Activated T-cell treated with anti-CD3 and anti-CD28 coated beads for 24 hours (primary cell): ENCODE data around the gene PDE9A.
"Not testable (repeated sequence)": the region's sequence is repeated elsewhere in the genome, so short reads cannot be mapped to it uniquely, and the experiment has no call there.

Source experiments
- DNase-seq: peaks from one replicate; pipeline ENCODE4 v3.0.0-alpha.2; 2020; ENCODE audit warnings: low read depth

Gene PDE9A

GRCh38 chr21:42624936-42625335 lies 28.5 kb upstream of the PDE9A start:
- no peak for DNase-seq

DNA sequence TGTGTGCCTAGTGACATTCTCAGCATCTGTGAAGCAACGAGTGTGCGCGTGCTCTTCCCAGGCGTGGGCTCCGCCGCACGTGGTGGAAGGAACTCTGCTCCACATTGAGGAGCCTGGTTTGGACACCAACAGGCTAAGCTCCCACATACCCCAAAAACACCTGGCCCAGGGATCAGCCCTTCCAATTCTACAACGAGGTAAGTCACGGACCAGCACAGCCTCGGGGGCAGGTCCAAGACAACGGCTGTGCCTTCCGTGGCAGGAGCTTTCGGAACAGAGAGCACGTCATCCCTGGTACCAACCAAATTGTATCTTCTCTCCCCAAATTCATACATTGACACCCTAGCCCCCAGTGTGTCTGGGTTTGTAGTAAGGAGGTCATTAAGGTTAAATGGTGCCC lies 27.2 kb upstream of the PDE9A start:
- no peak for DNase-seq

- DNase-seq = no peak
Measured at GRCh38 chr21:42627527-42628289, 25.7 kb upstream of the PDE9A start.

DNA sequence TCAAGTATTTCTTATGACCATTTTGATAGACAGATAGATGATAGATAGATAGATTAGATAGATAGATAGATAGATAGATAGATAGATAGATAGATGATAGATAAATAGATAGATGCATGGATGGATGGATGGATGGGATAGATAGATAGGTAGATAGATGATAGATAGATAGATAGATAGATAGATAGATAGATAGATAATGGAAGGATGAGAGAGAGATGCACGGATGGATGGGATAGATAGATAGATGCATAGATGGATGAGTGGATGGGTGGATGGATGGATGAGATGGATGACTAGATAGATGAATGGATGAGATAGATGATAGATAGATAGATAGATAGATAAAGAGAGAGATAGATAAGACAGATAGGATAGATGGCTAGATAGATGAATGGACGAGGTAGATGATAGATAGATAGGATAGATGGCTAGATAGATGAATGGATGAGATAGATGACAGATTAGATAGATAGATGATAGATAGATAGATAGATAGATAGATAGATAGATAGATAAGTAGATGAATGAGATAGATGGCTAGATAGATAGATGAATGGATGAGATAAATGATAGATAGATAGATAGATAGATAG lies 24.9 kb upstream of the PDE9A start:
- DNase-seq = not testable (repeated sequence)

GRCh38 chr21:42629933-42630589 lies 23.4 kb upstream of the PDE9A start:
- DNase-seq = no peak

GRCh38 chr21:42630626-42631025 lies 22.8 kb upstream of the PDE9A start:
- DNase-seq = no peak

DNA sequence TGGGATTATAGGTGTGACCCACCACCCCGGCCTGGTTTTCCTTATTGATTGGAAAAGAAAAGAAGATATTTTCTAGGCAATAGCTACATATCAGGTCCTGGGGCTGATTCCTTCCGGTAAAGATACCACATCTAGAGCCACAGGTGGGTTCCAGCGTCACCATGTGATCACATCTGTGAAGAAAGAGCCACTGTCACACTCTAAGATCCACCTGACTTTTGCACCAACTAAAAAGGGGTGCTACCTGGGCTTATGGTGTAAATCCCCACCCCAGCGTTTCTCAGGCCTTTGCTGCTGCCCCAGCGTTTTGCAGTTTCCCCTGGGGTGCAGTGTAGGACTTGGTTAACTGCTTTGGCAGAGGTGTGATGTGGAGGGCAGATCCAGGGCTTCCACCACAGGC lies 22.3 kb upstream of the PDE9A start:
- no peak for DNase-seq

GRCh38 chr21:42632336-42632751 lies 21.1 kb upstream of the PDE9A start:
- no peak for DNase-seq

- no peak for DNase-seq
Measured at GRCh38 chr21:42632771-42633690, 20.4 kb upstream of the PDE9A start.

GRCh38 chr21:42633858-42634257 lies 19.6 kb upstream of the PDE9A start:
- no peak for DNase-seq

- no peak for DNase-seq
Measured at GRCh38 chr21:42635848-42636519, 17.4 kb upstream of the PDE9A start.

DNA sequence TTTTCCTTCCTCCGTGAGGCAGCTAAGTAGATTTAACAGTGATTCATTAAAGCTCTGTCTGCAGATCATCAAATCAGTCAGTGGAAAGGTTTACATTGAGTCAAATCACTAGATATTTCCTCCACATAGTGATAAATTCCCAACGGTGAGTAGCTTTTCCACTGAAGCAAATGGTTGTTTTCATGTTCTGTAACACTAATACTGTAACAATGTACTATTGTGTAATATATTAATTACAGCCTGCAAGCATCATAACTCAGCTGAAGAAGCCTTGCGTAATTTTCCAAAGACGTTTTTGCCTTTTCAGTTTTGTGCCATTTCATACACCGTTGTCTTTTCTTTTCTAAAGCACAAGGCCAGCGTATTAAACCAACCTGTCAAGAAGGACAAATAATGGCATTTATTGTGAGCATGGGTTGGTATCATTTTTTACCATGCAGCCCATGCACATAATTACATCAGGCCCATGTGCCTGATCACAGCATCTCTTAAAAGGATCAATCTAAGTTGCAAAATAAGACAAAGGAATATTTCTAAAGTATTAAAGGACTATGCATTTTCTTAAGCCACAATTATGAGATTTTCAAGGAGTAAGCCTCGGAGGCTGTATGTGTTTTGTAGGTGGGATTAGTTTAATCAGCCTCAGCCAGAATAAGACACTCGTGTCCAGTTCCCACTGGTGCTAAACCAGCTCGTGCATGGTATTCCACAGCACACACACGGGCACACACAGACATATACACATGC lies 16.7 kb upstream of the PDE9A start:
- no peak for DNase-seq

- DNase-seq = no peak
Measured at GRCh38 chr21:42637267-42638041, 16.0 kb upstream of the PDE9A start.

GRCh38 chr21:42638266-42638863 lies 15.1 kb upstream of the PDE9A start:
- no peak for DNase-seq

DNA sequence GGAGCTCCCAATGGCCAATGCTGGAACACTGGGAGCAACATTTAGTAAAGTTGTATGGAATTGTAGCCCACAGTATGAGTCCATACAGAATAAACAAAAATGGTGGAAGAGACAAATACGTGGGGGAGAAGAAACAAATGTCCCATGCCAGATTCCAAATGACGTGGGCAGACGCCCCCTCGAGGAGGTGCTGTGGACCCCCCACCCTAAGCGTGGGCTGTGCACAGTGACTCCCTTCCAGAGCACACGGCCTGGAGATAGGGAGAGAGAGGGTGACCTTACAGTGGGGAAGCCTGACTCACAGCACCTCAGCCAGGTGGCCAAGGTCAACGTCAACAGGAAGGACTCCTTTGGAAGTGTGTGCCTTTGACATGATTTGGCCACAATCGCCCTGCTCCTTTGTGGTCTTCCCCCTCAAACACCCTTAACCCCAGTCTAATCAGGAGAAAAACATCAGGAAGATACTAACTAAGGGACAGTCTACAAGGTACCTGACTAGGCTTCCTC lies 13.7 kb upstream of the PDE9A start:
- DNase-seq = no peak

DNA sequence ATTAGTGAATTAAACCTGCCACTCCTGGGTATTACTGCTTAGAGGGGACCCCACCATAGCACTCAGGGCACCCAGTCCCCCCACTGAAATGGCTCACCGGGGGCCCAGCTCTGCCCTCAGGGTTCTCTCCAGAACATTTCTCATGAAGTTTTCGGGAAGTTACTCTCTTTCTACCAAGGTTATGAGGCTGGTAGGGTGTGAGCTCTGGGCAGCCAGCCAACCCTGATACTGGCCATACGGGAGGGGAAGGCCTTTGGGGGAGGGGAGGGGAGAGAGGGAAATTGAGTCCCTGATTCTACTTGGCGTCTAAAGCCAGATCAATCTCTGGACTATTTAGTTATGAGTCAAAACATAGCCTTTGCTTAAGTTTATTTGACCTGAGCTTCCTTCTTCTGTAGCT lies 12.9 kb upstream of the PDE9A start:
- DNase-seq = no peak

- DNase-seq = no peak
Measured at GRCh38 chr21:42641311-42642218, 11.9 kb upstream of the PDE9A start.

DNA sequence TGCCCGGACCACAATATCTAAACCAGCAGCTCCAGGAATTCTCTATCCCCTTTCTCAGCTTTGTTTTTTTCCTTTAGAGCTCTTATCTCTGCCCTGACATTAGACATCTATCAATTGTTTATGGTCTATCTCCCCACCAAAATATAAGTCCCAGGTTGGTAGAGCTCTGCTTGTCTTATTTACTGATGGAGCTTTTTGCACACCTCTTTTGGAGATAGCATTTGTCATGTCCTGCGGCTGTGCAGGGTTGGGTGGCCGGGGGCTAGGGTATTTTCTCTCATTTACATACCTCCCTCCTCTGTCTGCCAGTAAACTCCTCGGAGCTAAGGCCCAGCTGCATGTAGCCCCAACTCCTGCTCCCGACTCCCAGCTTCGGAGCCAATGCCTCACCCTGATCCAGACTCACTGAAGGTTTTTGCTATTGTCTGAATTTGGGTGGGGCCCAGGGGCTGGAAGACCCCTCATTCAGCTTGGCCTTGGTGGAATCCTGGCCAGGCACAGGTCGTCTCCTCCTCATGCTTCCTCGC lies 11.1 kb upstream of the PDE9A start:
- DNase-seq = no peak
